ENCODE measurements around the gene NYNRIN.
"Not testable (repeated sequence)": the region's sequence is repeated elsewhere in the genome, so short reads cannot be mapped to it uniquely, and the experiment has no call there.

The NYNRIN gene

DNA sequence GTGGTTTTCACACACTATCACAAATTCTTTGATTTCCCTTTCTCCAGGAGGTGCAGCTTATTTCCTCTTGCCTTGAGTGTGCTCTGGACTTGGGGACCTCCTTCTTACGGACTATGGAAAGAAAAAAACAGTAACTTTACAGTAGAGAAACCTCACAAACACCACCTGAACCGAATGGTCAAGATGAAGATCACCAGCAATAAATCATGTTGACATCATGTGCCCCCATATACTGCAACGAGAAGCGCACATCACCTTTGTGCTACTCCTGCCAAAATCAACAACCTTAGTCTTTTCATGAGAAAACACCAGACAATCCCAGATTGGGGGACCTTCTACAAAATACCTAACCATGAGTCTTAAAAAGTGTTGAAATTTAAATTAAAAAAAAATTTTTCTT is 13.3 kb upstream of the NYNRIN start:
- H3K4me3 ChIP-seq (ENCODE audit: control insufficient read depth, low read depth, low read length) = no peak overlapping the region
- no peak for DNase-seq (ENCODE audit: low read depth)
- TF ChIP-seq, protein P1, sequence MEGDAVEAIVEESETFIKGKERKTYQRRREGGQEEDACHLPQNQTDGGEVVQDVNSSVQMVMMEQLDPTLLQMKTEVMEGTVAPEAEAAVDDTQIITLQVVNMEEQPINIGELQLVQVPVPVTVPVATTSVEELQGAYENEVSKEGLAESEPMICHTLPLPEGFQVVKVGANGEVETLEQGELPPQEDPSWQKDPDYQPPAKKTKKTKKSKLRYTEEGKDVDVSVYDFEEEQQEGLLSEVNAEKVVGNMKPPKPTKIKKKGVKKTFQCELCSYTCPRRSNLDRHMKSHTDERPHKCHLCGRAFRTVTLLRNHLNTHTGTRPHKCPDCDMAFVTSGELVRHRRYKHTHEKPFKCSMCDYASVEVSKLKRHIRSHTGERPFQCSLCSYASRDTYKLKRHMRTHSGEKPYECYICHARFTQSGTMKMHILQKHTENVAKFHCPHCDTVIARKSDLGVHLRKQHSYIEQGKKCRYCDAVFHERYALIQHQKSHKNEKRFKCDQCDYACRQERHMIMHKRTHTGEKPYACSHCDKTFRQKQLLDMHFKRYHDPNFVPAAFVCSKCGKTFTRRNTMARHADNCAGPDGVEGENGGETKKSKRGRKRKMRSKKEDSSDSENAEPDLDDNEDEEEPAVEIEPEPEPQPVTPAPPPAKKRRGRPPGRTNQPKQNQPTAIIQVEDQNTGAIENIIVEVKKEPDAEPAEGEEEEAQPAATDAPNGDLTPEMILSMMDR (conservative IDR thresholded peaks at IDR 0.05; ENCODE audit: control insufficient read depth, insufficient read depth, low read depth, low read length) = no peak

DNA sequence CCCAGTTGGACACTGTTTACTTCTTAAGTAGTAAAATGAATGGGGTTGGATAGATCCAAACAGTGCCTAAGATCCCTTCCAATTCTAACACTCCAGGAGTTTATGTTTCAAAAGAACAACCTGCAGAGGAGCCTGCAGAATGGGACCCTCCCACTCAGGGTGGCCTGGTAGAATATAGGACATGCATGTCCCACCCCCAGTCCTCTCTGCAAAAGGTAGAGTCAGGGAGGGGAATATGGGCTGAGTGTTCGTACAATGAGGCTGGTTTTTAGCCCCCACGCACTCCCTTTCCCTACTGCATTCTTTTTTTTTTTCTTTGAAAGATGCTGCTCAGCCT is 11.8 kb upstream of the NYNRIN start:
- no peak overlapping the region for H3K4me3 ChIP-seq (ENCODE audit: control insufficient read depth, low read depth, low read length)
- TF ChIP-seq, protein P1 (conservative IDR thresholded peaks at IDR 0.05; ENCODE audit: control insufficient read depth, insufficient read depth, low read depth, low read length) = no peak
- DNase-seq (ENCODE audit: low read depth) = no peak

DNA sequence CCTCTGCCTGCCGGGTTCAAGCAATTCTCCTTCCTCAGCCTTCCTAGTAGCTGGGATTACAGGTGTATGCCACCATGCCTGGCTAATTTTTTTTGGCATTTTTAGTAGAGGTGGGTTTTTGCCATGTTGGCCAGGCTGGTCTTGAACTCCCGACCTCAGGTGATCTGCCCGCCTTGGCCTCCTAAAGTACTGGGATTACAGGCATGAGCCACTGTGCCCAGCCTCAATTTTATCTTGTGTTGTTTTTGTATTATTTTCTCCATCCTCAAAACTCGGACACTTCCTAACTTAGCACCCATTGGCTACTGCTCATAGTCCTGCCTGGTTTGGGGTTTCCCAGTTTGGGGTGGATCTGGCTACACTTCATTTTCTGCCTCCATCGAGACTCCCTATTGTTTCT is 11.2 kb upstream of the NYNRIN start:
- H3K4me3 ChIP-seq (ENCODE audit: control insufficient read depth, low read depth, low read length); DNase-seq (ENCODE audit: low read depth): not testable (repeated sequence)

DNA sequence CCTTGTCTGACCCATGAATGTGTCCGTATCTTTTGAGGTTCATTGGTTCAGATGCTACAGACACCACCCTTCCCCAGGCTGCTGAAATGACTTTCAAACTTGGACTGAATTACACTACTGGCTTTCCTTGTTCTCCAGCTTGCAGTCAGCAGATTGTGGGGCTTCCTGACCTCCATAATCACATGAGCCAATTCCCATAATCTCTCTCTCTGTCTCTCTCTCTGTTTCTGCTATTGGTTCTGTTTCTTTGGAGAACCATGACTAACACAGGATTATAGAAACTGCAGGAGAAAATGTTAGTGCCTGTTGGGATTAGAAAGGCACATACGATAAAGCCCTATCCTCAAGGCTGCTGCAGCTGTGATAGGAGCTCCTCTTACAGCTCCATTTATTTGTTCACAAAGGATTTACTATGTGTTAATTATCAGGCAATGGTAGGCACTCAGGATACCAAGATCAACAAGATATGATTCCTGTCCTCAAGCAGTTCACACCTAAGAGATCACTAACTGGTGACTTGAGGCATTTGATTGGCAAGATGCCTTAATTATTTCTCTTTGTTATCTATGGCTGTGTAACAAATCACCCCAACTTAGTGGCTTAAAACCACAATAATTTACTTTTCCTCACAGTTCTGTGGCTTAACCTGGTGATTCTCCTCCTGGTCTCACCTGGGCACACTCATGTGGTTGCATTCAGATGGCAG is 10.2 kb upstream of the NYNRIN start:
- H3K4me3 ChIP-seq (ENCODE audit: control insufficient read depth, low read depth, low read length) = no peak overlapping the region
- no peak for DNase-seq (ENCODE audit: low read depth)
- TF ChIP-seq, protein P1 (conservative IDR thresholded peaks at IDR 0.05; ENCODE audit: control insufficient read depth, insufficient read depth, low read depth, low read length) = no peak

DNA sequence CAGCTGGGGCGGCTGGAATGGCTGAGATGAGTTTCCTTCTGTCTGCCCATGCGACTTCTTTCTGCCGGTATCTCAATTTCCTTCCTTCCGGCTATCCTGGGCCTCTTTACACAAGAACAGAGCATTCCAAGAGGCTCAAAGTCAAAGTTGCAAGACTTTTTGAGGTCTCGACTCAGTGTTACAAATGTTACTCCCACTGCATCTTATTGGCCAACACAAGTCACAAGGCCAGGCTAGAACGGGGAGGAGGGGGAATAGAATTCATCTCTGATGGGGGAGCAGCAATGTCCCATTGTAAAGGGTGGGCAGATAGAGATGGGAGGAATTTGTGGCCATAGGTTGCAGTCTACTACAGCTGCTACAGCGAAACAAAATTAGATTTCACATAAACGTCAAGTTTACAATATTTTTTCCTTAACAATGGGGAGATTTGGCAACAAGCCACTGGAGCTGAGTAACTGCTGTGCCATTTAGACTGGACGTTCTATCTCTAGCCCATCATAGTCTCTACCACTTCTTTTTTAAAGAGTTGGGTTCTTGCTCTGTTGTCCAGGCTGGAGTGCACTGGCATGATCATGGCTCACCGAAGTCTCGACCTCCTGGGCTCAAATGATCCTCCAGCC is 9.5 kb upstream of the NYNRIN start:
- peak; percentile 46 for DNase-seq (ENCODE audit: low read depth)
- TF ChIP-seq, protein P1 (conservative IDR thresholded peaks at IDR 0.05; ENCODE audit: control insufficient read depth, insufficient read depth, low read depth, low read length) = no peak
- no peak overlapping the region for H3K4me3 ChIP-seq (ENCODE audit: control insufficient read depth, low read depth, low read length)

DNA sequence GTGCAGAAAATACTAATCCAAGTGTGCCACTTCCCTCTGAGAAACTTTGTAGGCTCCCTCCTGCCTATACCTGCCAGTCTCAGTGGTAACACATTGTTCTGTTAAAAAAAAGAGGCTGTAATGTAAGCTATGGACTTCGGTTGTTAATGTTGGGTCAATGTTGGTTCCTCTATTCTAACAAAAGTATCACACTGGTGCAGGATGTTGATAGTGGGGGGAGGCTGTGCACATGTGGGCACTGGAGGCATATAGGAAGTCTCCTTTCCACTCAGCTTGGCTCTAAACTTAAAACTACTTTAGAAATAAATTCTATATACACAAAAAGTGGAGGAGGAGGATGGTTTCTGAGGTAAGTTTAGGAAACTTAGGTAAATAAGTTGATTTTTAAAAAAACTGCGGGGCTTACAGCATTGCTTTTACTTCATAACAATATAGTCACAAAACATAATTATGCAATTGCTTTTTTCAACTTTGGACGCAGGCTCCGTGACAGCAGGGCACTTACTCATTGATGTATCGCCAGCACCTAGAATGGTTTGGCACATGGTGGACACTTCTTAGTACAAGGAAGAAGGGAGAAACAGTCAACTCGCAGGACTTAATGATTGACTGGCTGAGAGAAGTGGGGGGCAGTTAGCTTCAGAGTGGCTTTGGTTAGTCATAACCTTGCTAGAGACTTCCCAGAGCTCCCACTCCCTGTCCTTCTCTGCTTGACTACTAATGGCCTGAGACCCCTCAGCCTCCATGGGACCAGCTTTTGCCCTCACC is 7.9 kb upstream of the NYNRIN start:
- TF ChIP-seq, protein P1 (conservative IDR thresholded peaks at IDR 0.05; ENCODE audit: control insufficient read depth, insufficient read depth, low read depth, low read length) = no peak
- H3K4me3 ChIP-seq (ENCODE audit: control insufficient read depth, low read depth, low read length) = no peak overlapping the region
- peak; percentile 45 for DNase-seq (ENCODE audit: low read depth)

Measured in fibroblast of mammary gland (primary cell).